HEK293T (cell line): ENCODE results near the gene INO80.

Experiments
- ARNT ChIP-seq: fragments of 450-650 bp; IDR thresholded peaks from 2 replicates; pipeline ENCODE4 v1.6.1; 2017; ENCODE audit warnings: mild to moderate bottlenecking
- CTBP1 ChIP-seq: fragments of 450-650 bp; IDR thresholded peaks from 2 replicates; pipeline ENCODE4 v1.6.1; 2016; ENCODE audit warnings: borderline replicate concordance
- FOXM1 ChIP-seq: fragments of 450-650 bp; IDR thresholded peaks from 2 replicates; pipeline ENCODE4 v1.6.1; 2017; ENCODE audit warnings: mild to moderate bottlenecking, borderline replicate concordance
- HDGF ChIP-seq: fragments of 450-650 bp; IDR thresholded peaks from 2 replicates; pipeline ENCODE4 v1.6.1; 2017; ENCODE audit warnings: antibody characterized with exemption, borderline replicate concordance
- NFRKB ChIP-seq: fragments of 450-650 bp; IDR thresholded peaks from 2 replicates; pipeline ENCODE4 v1.6.1; 2016; ENCODE audit warnings: mild to moderate bottlenecking, moderate library complexity
- SP1 ChIP-seq: fragments of 450-650 bp; IDR thresholded peaks from 2 replicates; pipeline ENCODE4 v1.6.1; 2017
- TF ChIP-seq, protein P1 (sequence below): fragments of 450-650 bp; IDR thresholded peaks from 2 replicates; pipeline ENCODE4 v1.6.1; 2016

DNA sequence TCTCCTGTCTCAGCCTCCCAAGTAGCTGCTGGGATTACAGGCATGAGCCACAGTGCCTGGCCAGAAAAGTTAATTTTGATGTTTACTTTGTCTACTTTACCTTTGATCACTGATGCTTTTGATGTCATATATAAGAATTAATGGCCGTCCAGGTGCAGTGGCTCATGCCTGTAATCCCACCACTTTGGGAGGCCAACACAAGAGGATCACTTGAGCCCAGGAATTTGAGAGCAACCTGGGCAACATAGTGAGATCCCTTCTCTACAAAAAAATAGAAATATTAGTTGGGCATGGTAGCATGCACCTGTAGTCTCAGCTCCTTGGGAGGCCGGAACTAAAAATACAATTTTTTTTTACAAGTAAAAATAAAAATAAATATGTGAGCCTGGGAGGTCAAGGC is 6.8 kb upstream of the INO80 start:
- TF ChIP-seq FOXM1 (no peak), NFRKB (no peak), CTBP1 (no peak), HDGF (no peak), ARNT (no peak), SP1 (no peak)
- TF ChIP-seq, protein P1, sequence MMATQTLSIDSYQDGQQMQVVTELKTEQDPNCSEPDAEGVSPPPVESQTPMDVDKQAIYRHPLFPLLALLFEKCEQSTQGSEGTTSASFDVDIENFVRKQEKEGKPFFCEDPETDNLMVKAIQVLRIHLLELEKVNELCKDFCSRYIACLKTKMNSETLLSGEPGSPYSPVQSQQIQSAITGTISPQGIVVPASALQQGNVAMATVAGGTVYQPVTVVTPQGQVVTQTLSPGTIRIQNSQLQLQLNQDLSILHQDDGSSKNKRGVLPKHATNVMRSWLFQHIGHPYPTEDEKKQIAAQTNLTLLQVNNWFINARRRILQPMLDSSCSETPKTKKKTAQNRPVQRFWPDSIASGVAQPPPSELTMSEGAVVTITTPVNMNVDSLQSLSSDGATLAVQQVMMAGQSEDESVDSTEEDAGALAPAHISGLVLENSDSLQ = no peak
